GM18502 (cell line): ENCODE data around the gene PCAT6.
"Not testable (repeated sequence)": the region's sequence is repeated elsewhere in the genome, so short reads cannot be mapped to it uniquely, and the experiment has no call there.

ENCODE experiments used
- ATAC-seq: cut with Tn5 transposase; IDR thresholded peaks from one replicate; pipeline ENCODE4 v1.9.1; 2021; ENCODE audit warnings: mild to moderate bottlenecking; ENCODE audit not compliant: unreplicated experiment, poor library complexity

PCAT6 gene

GRCh38 chr1:202806845-202807450 lies 3.8 kb upstream of the PCAT6 start:
- ATAC-seq, result no peak

GRCh38 chr1:202807451-202807925 lies 3.3 kb upstream of the PCAT6 start:
- no peak for ATAC-seq

GRCh38 chr1:202807926-202808757 lies 2.6 kb upstream of the PCAT6 start, which contains the start of gene KDM5B:
TSS of gene KDM5B (minus strand) at chr1:202808421. CDS start at chr1:202808305, 116 bp downstream.
- ATAC-seq, result no peak

GRCh38 chr1:202809597-202810159 lies 1.1 kb upstream of the PCAT6 start:
- no peak for ATAC-seq

- ATAC-seq, result no peak
Measured at GRCh38 chr1:202810193-202810614, 550 bp upstream of the PCAT6 start.

GRCh38 chr1:202811296-202812175 lies 782 bp downstream of the PCAT6 start:
- peak; percentile 20 for ATAC-seq

- ATAC-seq, result no peak
Measured at GRCh38 chr1:202812176-202813026, 1.6 kb downstream of the PCAT6 start.

GRCh38 chr1:202815120-202815519 lies 4.4 kb downstream of the PCAT6 start:
- ATAC-seq, result no peak

- ATAC-seq, result no peak
Measured at GRCh38 chr1:202818819-202819218, 8.1 kb downstream of the PCAT6 start.

GRCh38 chr1:202821467-202821866 lies 10.7 kb downstream of the PCAT6 start:
- ATAC-seq, result no peak

GRCh38 chr1:202825748-202826147 lies 15.0 kb downstream of the PCAT6 start:
- no peak for ATAC-seq

GRCh38 chr1:202829223-202829622 lies 18.5 kb downstream of the PCAT6 start:
- ATAC-seq, result not testable (repeated sequence)

GRCh38 chr1:202831906-202832305 lies 21.2 kb downstream of the PCAT6 start:
- no peak for ATAC-seq

- no peak for ATAC-seq
Measured at GRCh38 chr1:202834771-202835547, 24.2 kb downstream of the PCAT6 start.

GRCh38 chr1:202835548-202836072 lies 24.9 kb downstream of the PCAT6 start:
- ATAC-seq, result no peak

GRCh38 chr1:202836623-202837403 lies 26.1 kb downstream of the PCAT6 start:
- no peak for ATAC-seq

- ATAC-seq, result no peak
Measured at GRCh38 chr1:202837746-202838262, 27.1 kb downstream of the PCAT6 start.
